ENCODE data around the gene ZNF512B.

The ZNF512B gene

DNA sequence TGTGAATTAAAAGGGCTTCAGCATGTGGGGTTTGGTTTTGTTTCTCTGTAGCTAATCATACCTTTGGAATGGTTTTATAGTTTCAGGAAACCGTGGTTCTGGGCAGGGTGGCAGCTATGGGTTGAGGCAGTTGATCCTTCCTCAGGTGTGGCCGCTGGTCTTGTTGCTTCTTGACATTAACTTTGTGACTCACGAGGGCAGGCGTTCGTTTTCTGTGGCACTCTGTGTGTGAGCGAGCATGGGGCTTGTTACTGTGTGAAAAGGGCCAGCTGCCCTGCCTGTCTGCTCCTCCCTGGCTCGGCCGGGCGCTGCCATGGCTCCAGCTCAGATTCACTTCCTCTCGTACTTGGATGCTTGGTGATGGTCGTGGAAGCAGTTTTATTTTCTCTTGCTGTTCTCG lies 58.6 kb downstream of the ZNF512B start:
- DNase-seq (ENCODE audit: insufficient read length) = no peak
- FAIRE-seq = no peak
- TF ChIP-seq POLR2A (IDR thresholded peaks at IDR 0.05; ENCODE audit: low read depth, low read length) (no peak), POLR2AphosphoS5 (IDR thresholded peaks at IDR 0.05; ENCODE audit: low read depth, low read length) (no peak), TAF1 (IDR thresholded peaks at IDR 0.05; ENCODE audit: borderline replicate concordance, low read depth, low read length) (no peak)

GRCh38 chr20:63908008-63908682 lies 61.6 kb downstream of the ZNF512B start:
- no peak for FAIRE-seq
- TF ChIP-seq TAF1 (IDR thresholded peaks at IDR 0.05; ENCODE audit: borderline replicate concordance, low read depth, low read length) = no peak
- TF ChIP-seq POLR2A (IDR thresholded peaks at IDR 0.05; ENCODE audit: low read depth, low read length) = no peak
- no peak for TF ChIP-seq POLR2AphosphoS5 (IDR thresholded peaks at IDR 0.05; ENCODE audit: low read depth, low read length)
- no peak for DNase-seq (ENCODE audit: insufficient read length)

Data from GM12892 (cell line).